BLaER1 (cell line): ENCODE measurements around the gene CYP2E1.
"Not testable (repeated sequence)": the region's sequence is repeated elsewhere in the genome, so short reads cannot be mapped to it uniquely, and the experiment has no call there.

Source experiments
- H3K27ac ChIP-seq: shearing (Covaris generic); formaldehyde crosslinking; 2 replicates; pipeline ENCODE4 v1.8.1; 2022
- H3K27me3 ChIP-seq: shearing (Covaris generic); formaldehyde crosslinking; 2 replicates; pipeline ENCODE4 v1.8.1; 2022
- H3K36me3 ChIP-seq: shearing (Covaris generic); formaldehyde crosslinking; 2 replicates; pipeline ENCODE4 v1.8.1; 2022
- H3K4me1 ChIP-seq: shearing (Covaris generic); formaldehyde crosslinking; 2 replicates; pipeline ENCODE4 v1.8.1; 2022
- H3K4me2 ChIP-seq: shearing (Covaris generic); formaldehyde crosslinking; 2 replicates; pipeline ENCODE4 v1.8.1; 2022
- H3K4me3 ChIP-seq: shearing (Covaris generic); formaldehyde crosslinking; 2 replicates; pipeline ENCODE4 v1.8.1; 2022
- H3K9ac ChIP-seq: shearing (Covaris generic); formaldehyde crosslinking; 2 replicates; pipeline ENCODE4 v1.8.1; 2022
- H3K9me3 ChIP-seq: shearing (Covaris generic); formaldehyde crosslinking; 2 replicates; pipeline ENCODE4 v1.8.1; 2022
- H4K20me1 ChIP-seq: shearing (Covaris generic); formaldehyde crosslinking; 2 replicates; pipeline ENCODE4 v1.8.1; 2022

The CYP2E1 gene

GRCh38 chr10:133573460-133573859 lies 46.3 kb downstream of the CYP2E1 start:
- H3K9ac ChIP-seq, H4K20me1 ChIP-seq, H3K4me2 ChIP-seq, H3K4me1 ChIP-seq, H3K36me3 ChIP-seq, H3K4me3 ChIP-seq, H3K27me3 ChIP-seq, H3K27ac ChIP-seq: not testable (repeated sequence)
- peaks cover 25% of the 10 kb centered on the region for H3K9me3 ChIP-seq

GRCh38 chr10:133577037-133577436 lies 49.9 kb downstream of the CYP2E1 start:
- not testable (repeated sequence) for H3K27ac ChIP-seq, H3K27me3 ChIP-seq, H4K20me1 ChIP-seq, H3K9ac ChIP-seq, H3K4me3 ChIP-seq, H3K4me1 ChIP-seq, H3K4me2 ChIP-seq, H3K36me3 ChIP-seq
- H3K9me3 ChIP-seq = peaks cover 28% of the 10 kb centered on the region
